NCI-H1694 (cell line): ENCODE data around the gene RAB30.

Experiments
- DNase-seq: peaks from one replicate; lab custom pipeline; 2025; lab: John Stamatoyannopoulos, UW

The RAB30 gene

DNA sequence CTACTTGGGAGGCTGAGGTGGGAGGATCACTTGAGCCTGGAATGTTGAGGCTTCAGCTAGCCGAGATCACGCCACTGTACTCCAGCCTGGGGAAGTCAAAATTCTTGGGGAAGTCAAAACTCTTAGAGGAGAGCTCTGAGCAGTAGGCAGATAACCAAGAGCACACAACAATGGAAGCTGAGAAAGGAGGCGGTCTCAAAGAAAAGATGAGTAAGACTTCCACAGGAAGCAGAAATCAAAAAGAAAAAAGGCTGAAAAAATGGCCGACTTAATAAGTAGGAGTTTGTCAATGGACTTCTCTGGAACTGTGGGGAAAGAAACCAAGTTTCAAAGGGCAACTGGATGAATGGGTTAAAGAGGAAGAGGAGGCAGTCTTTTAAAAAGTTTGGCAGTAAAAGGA, 32.1 kb downstream of the RAB30 start:
- no peak for DNase-seq

- DNase-seq = no peak
These were observed 33.8 kb downstream of the RAB30 start for GRCh38 chr11:83037877-83038276.

GRCh38 chr11:83036701-83037100, 35.0 kb downstream of the RAB30 start:
- DNase-seq = no peak

DNA sequence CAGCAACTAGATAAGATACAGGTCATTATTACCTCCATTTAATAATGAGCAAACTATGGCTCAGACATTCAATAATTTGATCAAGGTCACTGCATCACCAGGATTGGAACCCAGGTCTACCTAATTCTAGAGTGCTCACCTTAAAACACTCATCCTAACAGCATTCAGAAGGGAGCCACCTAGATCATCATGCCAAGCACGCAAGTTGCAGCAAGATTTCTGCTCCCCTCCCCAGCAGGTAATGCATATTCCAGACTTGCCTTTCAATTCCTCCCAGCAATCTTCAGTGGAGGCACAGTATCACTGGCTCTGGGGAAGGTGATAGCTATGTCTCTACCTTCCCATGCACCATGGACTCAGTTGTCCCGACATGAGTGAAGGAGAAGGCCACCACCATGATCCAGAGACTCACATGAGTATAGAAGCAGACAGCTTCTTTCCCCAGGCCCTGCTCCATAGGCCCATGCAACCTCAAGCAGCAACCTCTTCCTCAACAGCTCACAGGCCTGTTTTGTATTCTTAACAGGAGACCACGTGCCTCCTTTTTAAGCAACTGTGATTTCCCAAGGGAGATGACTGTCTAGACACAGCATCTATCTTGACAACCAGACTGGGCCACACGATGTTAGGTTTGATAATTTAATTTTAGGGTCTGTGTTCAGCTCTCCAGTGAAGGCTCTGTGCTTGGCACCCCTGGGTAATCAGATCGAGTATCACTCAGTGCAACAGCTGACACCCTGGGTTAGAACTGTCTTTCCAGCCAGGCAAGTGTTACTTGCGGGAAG, 36.4 kb downstream of the RAB30 start:
- no peak for DNase-seq

DNA sequence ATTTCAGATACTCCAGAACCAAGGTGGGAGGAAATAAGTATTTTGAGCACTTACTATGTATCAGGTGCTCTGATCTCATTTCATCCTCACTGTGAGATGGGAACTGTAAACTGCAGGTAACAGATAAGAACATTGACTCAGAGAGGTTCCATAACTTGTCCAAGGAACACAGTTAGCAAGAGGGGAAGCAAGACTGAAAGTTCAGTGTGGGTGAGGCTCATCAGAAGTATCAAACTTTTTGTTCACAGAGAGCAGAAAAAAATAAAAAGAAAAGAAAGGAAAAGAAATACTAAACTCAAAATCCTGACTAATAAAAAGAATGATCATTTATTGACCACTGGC, 37.1 kb downstream of the RAB30 start:
- no peak for DNase-seq

DNA sequence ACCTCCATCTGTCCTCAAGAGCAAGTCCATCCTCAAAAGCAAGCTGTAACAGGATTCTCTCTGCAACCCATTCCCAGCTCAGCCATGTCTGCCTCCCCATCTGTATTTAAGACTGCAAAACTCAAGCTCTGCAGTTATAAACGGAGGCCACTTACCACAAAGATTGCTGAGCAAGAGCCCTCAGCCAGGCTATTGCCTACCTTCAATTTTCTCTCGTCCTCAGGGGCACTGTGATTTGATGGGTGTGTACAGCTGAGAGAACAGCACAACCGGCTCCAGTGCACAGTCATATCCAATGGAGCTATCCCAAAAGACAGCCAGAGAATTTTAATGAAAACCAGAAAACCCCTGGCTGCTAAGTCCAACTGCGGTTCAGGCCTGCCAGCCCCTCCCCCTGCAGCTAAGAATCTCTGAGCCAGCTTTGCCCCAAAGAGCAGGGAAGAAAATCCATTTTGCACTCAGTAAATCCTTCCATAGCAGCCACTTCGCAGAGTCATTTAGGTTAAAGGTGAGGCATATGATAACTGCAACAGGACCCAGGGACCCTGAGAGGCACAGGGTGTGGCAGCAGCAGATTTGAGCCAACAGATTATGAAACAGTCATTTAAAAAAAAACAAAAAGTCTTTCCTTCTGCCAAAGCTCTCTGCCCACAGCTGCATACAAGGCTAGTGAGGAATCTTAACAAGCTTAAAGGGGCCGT, 37.6 kb downstream of the RAB30 start:
- peak; percentile 36 for DNase-seq

DNA sequence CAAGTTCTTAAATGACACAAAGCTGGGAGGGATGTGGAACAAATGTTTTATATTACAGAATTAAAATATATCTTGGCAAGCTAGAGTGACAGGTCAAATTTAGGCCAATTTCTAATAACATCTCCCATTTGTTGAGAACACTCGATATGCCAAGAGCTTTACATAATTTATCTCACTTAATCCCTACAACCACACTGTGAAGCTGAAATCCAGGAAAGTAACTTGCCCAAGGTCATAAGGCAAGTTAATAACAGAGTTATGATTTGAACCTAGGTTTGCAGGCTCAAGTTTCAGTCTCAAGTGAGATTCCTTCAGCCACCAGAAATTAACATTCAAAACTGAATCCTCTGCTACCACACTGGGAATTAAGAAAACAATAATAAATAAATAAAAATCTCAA, 38.3 kb downstream of the RAB30 start:
- no peak for DNase-seq

DNA sequence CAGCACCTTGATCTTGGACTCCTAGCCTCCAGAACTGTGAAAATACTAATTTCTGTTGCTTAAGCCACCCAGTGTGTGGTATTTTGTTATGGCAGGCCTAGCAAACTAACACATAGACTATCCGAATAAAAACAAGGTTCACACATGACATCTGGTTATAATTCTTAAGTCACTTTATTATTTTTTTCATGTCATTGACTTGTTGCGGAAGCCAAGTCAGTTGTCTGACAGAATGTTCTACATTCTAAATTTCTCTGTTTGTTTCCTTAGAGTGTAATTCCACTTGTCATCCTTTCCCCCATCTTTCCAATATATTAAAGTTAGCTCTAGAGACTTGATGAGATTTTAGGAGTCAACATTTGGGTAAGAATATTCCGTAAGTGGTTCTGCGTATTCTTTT, 40.6 kb downstream of the RAB30 start:
- no peak for DNase-seq

GRCh38 chr11:83027794-83028193, 43.9 kb downstream of the RAB30 start:
- no peak for DNase-seq

DNA sequence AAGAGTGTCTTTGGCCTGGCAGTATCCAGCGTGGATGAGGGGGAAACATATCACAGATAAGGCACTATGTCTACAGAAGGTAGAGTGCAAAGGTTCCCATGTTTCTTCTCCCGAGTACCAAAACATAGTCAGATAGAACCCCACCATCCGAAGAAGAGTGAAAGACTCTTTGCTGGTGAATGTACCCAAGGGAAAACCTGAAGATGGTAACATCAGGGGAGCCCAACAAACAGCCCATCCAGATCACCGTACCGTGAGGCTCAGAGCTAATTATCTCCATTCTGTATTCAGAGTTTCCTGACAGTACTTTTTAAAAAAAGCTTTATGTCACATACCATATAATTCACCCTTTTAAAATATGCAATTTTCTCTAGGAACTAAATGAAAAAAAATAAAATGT, 44.4 kb downstream of the RAB30 start:
- DNase-seq = no peak

GRCh38 chr11:83026229-83026628, 45.5 kb downstream of the RAB30 start:
- DNase-seq = no peak

GRCh38 chr11:83025267-83025704, 46.4 kb downstream of the RAB30 start:
- no peak for DNase-seq

- no peak for DNase-seq
These were observed 47.3 kb downstream of the RAB30 start for GRCh38 chr11:83024270-83024854.

- DNase-seq = no peak
These were observed 48.3 kb downstream of the RAB30 start for GRCh38 chr11:83023410-83023809.

DNA sequence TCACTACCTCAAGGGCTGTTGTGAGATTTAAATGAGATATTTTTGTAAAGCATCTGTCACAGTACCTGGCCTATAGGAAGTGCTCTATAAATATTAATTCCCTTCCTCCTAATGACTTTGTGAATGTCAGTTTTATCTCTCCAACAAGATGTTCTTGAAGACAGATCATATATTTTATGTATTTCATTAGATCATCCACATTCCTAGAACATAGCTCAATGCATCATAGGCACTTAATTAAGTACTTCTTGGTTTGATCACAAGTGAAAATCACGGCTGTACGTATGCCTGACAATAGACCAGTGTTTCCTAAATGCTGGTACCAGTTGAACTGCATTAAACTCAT, 49.9 kb downstream of the RAB30 start:
- no peak for DNase-seq

DNA sequence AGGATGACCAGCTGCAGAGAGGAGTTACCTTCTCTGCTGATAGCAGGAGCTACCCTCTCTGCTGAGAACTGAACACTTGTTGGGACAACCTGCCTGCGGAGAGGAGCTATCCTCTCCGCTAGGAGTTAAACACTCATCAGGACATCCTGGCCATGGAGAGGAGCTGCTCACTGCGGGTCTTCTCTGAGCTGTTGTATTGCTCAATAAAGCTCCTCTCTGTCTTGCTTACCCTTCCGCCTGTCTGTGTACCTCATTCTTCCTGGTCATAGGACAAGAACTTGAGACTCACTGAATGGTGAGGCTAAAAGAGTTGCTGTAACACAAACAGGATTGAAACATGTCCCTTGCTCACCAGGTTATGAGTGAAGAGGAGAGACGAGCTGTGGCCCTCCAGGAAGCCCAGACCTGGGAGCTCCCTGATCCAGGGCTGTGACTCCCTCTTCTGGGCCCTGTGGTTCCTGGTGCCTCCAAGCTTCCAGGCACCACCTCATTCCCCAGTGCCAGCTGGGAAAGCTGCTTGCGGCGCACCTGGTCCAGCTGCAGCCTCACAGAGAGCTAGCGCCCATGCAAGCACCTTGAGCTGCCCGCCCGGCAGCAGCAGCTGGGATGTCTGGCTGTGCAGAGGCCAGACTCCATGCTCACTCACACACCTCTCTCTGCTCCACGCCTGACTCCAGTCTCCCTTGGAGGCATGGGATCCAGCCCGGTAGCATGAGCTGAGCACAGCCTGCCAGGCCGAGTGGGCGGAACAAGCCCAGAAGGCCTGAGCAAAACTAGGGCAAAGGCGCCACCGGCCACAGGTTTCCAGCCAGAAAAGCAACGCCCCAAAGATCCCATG, 50.5 kb downstream of the RAB30 start:
- no peak for DNase-seq

GRCh38 chr11:83019888-83020579, 51.7 kb downstream of the RAB30 start:
- no peak for DNase-seq

DNA sequence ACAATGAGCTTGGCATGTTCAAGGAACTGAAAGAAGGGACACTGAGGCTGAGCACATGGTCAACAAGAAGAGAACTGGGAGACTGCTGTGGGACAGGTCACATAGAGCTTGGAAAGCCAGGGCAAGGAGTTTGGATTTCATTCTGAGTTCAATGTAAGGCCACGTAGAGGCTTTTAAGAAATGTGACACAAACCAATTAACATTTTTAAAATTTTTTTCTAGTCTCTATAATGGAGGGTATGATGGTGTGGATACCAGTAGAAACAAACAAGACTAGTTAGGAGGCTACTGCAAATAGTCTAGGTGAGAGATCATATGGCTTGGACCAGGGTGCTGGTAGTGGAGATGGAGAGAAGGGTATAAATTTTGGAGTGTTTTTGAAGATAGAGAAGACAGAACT, 56.7 kb downstream of the RAB30 start:
- DNase-seq = no peak

DNA sequence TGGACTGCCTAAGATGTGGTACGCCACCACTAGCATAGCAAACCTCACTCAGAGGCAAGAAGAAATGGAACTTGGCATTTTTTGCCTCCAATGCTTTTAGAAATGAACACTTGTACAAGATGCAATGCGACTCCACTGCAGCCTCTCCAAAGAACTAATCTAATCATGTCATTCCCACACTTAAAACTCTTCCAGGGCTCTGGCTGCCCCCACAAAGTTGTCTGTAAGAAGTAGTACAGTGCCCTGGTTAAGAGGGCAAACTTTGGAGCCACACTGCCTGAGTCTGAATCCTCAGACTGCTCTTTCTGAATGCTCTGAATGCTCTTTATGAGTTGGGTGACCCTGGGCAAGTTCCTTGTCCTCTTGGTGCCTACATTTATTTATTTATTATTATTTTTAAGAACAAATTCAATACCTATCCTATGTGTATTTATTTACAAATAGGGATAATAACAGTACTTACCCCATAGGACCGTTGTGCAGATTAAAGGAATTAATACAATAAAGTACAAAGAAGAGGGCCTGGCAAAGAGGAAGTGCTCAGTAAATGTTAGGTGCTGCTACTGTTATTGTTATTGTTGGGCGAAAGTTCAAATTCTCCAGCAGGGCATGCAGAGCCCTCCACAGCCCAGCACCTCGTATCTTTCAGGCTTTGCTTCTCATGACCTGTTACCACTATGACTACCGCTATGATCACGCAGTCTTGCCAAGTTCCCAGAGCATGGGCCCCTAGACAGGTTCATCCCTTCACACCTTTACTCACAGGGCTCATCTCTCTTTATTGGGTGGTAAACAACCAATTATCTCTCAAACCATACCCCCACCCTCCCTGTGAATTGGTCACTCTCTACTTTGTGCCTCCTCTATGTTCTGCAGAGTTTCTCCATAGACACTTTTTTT, 59.3 kb downstream of the RAB30 start:
- no peak for DNase-seq

DNA sequence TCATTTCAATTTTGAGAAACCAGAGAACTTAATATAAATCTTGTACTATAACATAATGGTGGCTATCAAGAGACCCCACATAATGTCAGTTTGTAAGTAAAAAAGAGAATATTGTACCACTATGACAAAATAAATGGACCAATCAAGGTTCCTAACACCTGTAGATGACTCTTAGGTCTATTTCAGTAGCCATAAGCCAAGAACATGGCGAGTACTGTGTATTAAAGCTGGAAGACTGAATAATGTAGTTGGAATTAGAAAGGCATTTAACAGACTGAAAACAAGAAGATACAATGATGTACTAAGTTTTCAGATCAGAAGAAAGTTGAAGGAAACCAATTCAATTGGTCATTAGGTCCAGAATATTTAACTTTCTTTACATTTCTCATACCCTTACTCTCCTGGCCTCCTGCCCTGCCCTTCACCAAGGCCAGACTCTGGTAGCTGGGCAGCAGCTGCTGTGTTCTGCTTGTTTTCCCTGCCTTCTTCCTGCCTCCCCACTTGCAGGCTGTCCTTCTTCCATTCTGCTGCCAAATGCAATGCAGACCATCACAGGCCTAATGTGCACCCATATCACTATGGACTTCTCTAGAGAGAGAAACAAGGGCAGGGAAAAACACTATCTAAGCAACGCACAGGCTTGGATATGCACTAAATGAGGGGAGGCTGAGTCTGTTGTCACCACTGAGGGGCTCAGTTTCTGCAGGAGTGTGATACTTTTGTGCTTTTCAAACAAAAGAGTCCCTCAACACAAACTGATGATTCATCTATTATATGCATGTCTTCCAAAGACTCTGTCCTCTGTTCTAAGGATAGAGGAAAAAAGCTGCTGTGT, 60.1 kb downstream of the RAB30 start:
- DNase-seq = no peak
